Heart right ventricle (tissue), 16 donors: ENCODE measurements around the gene ERN1. TPM values are rescaled to one million over a fixed set of nuclear protein-coding genes. Genes with fewer than 3 reads are reported as not detected.

Experiments
- ATAC-seq, 8 donors: fragments of 200-7000 bp; cut with Tn5 transposase; one replicate each; pipeline ENCODE4 v1.9.1; 2020; ENCODE audit warnings: mild to moderate bottlenecking in 8 of 8, moderate library complexity in 8 of 8, moderate number of reproducible peaks in 1 of 8
- DNase-seq, 2 donors: peaks; one replicate each; pipeline ENCODE4 v3.0.0-alpha.2; 2020
- H3K27ac ChIP-seq, 10 donors: fragments of 200-600 bp; sonication (generic) in 2 of 10; one replicate each; pipeline versions ENCODE4 v1.5.0 to v1.8.0; 2020 to 2022; ENCODE audit warnings: mild to moderate bottlenecking in 3 of 10
- H3K27me3 ChIP-seq, 7 donors: fragments of 200-600 bp; one replicate each; pipeline ENCODE4 v1.8.0; 2021 to 2022; ENCODE audit warnings: mild to moderate bottlenecking in 2 of 7
- H3K36me3 ChIP-seq, 9 donors: fragments of 200-600 bp; sonication (generic) in 1 of 9; one replicate each; pipeline versions ENCODE4 v1.5.0 to v1.8.0; 2020 to 2022; ENCODE audit warnings: mild to moderate bottlenecking in 2 of 9
- H3K4me1 ChIP-seq, 9 donors: fragments of 200-600 bp; sonication (generic) in 1 of 9; one replicate each; pipeline versions ENCODE4 v1.5.0 to v1.8.0; 2020 to 2022; ENCODE audit warnings: mild to moderate bottlenecking in 4 of 9
- H3K4me3 ChIP-seq, 10 donors: fragments of 200-600 bp; sonication (generic) in 2 of 10; one replicate each; pipeline versions ENCODE4 v1.5.0 to v1.8.0; 2020 to 2022; ENCODE audit warnings: mild to moderate bottlenecking in 7 of 10, moderate library complexity in 2 of 10
- H3K9me3 ChIP-seq, 11 donors: fragments of 200-600 bp in 10 of 11; sonication (generic) in 2 of 11; one replicate each; pipeline versions ENCODE4 v1.5.0 to v1.8.0; 2013 to 2022; ENCODE audit warnings: mild to moderate bottlenecking in 2 of 11, control low read depth in 1 of 11, moderate library complexity in 1 of 11
- CTCF ChIP-seq, 9 donors: fragments of 200-600 bp; sonication (generic) in 2 of 9; IDR thresholded peaks; one replicate each; pipeline versions ENCODE4 v1.5.0 to v1.8.0; 2021 to 2022; ENCODE audit warnings: antibody characterized with exemption in 9 of 9, mild to moderate bottlenecking in 5 of 9, moderate library complexity in 1 of 9
- WGBS, 2 donors: extraction: QIAGEN DNeasy Blood & Tissue Kit; methylation state at CpG; one replicate each; pipeline ENCODE4 v1.1.7; 2013; ENCODE audit warnings: inconsistent platforms in 1 of 2; 5-methylcytosine and 5-hydroxymethylcytosine counted together
- intact Hi-C, 10 donors: fragments of 100-400 bp; cut with DNase I; formaldehyde crosslinking; loops; one replicate each; pipeline versions ENCODE4 v1.11.1 to v1.14.2; 2022
- polyA plus RNA-seq, 2 donors: library from polyadenylated mRNA; stranded (reverse); fragments of 200-250 nt; gene quantifications; one replicate each; pipeline ENCODE4 v1.2.3, GENCODE V29; 2013
- total RNA-seq, 10 donors: library from RNA; stranded (reverse); fragmentation: NEBNext Ultra II Directional in 3 of 10; extraction: Animal tissue kit (Norgen Biotek cat#: 25700) in 3 of 10; gene quantifications; one replicate each; pipeline versions ENCODE4 v1.2.1 to v1.2.4, GENCODE V29; 2021 to 2023
- donor health status: Arrhythmogenic right ventricular cardiomyopathy.
- donor health status: ischemic (EF 13 %, LVEDD 7.1; RV severe dilation, severe dysfunction).
- donor health status: healthy with polysubstance abuse.
- donor health status: DM: no; HTN: yes; CAD: no.
- donor health status: DM: no; HTN: no; CAD: no.
- donor health status: ischemic (EF 25% LVEDD 6.9; RV normal size, moderate dysfunction).
- donor health status: ischemic (EF 25% LVEDD 5.7; RV mildly dilated, moderate dysfunction).
- donor health status: healthy.
- donor health status: DM: yes; HTN: yes; CAD: no.
- donor health status: Ischemic cardiomyopathy.
- donor health status: ischemic (EF 35%, LVEDD 5.7; RV mildly dilated, moderate dysfunction).
- donor health status: nonischemic (EF 11% LVEDD 7.7; RV severe dilation, severe dysfunction).
- donor health status: DM: yes; HTN: yes; CAD: no.
- donor health status: PGD.
- donor health status: ischemic (EF 29% LVEDD 5.4; RV normal size, mild dysfunction).
- donor health status: nonischemic (EF 23%, LVEDD 6.1; RV moderate dilation, normal function).

Gene ERN1
- total and polyA plus RNA-seq, 12 donors: 2.2 to 16.6 (median 7.1) TPM

DNA sequence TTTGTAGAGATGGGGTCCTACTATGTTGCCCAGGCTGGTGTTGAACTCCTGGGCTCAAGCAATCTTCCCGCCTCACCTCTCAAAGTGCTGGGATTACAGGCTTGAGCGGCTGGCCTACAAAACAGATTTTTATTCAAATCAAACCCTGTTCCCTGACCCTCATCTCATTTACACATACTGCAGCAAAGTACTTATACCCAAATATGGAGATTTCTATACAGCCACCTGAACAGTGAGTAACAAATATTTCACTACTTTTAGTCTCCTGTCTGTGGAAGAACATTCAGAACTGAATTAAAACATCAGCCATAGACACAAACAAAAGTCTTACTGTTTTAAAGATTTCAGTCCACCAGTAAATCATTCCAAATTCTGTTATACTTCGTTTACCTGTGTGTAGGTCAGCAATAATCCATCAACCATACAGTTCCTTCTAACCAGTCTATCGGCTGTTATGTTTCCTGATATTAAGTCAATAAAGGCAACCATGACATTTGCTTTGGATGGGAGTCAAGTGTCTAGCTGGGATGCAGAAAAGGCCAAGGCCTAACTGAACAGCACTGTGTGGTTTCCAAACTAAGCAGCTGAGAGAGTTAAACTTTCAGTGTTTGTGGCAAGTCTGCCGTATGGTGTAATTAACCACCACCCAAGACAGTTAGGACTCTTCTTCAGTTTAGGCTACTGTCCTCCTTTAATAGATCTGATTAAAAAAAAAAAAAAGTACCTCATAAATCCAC lies 22.3 kb downstream of the ERN1 start:
- ATAC-seq (no peak), DNase-seq (no peak)
- no peaks in the 10 kb centered on the region for H3K9me3 ChIP-seq
- H3K4me1 ChIP-seq: peaks cover 0 to 31% (median 5%) of the 10 kb centered on the region in 9 donors
- no peaks in the 10 kb centered on the region for H3K27me3 ChIP-seq
- intact Hi-C loops: no loop called here
- no peak overlapping the region for H3K27ac ChIP-seq
- H3K36me3 ChIP-seq: peaks cover 0 to 4% (median 0%) of the 10 kb centered on the region in 9 donors
- no peak overlapping the region for H3K4me3 ChIP-seq
- no peak for TF ChIP-seq CTCF (IDR thresholded peaks at IDR 0.05)
- 77 to 86% methylated on average over 5 of the region's 5 CpGs for WGBS, 2 donors

DNA sequence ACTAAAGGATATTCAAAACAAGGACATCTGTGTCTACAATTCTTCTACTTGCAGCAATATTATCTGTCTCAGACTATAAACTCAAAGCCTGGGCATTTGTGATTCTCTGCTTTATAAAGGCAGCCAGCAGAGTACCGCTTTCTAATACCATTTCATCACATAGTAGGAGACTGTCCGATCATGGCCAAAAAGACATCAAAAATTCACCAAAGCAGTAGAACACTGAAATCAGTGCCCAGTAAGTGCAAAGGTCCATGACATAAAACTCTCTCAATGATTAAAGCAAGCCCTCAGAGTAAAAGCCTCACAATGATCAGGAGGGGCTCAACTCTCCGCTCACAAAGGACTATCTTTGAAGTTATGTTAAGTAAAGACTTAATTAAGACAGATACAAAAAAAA lies 23.0 kb downstream of the ERN1 start:
- WGBS, 2 donors: 92 to 93% methylated on average over 3 of the region's 3 CpGs

DNA sequence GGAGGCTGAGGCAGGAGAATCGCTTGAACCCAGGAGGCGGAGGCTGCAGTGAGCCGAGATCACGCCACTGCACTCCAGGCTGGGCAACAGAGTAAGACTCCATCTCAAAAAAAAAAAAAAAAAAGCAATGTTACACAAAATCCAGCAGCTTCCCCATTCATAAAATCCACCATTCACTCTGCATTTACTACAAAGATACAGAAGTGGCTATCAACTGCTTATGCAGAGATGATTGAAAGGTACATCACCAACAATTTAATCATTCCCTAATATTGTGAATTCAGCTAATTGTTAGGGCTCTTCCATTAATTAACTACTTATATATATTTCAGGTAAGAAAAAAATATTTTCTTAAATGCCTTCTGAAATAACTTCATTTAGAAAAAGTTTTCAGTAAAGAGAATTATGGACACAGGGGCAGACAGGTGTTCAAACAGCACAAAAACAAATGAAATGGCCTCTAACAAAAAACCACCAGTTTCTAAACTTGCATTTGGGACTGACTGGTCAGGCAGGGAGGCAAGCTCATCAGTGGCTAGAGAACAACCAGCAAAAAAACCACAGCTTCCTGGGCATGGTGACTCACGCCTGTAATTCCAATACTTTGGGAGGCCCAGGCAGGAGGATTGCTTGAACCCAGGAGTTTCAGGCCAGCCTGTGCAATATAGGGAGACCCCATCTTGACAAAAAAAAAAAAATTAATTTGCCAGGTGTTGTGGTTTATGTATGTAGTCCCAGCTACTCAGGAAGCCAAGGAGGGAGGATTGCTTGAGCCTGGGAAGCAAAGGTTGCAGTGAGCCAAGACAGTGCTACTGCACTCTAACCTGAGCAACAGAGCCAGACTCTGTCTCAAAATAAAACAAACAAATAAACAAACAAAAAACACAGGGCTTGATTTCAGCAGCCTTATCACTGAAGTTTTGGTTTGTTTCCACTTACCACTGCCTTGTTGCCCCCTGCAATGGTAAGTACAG lies 26.3 kb downstream of the ERN1 start:
- Histone ChIP-seq H3K4me1 (peaks cover 0 to 27% (median 5%) of the 10 kb centered on the region in 9 donors), H3K9me3 (no peaks in the 10 kb centered on the region), H3K27me3 (no peaks in the 10 kb centered on the region), H3K36me3 (peaks cover 0 to 11% (median 0%) of the 10 kb centered on the region in 9 donors), H3K4me3 (no peak overlapping the region), H3K27ac (no peak overlapping the region)
- 93 to 97% methylated on average over 5 of the region's 5 CpGs for WGBS, 2 donors
- no peak for ATAC-seq
- no peak for DNase-seq
- intact Hi-C loops: no loop called here
- no peak for TF ChIP-seq CTCF (IDR thresholded peaks at IDR 0.05)

More for the DNA sequence above, 23.0 kb downstream of the ERN1 start:
- H3K9me3 ChIP-seq: no peaks in the 10 kb centered on the region
- no peak overlapping the region for H3K4me3 ChIP-seq
- intact Hi-C loops: no loop called here
- peaks cover 0 to 27% (median 5%) of the 10 kb centered on the region in 9 donors for H3K4me1 ChIP-seq
- no peak overlapping the region for H3K27ac ChIP-seq
- H3K36me3 ChIP-seq: peaks cover 0 to 6% (median 0%) of the 10 kb centered on the region in 9 donors
- no peak for TF ChIP-seq CTCF (IDR thresholded peaks at IDR 0.05)
- ATAC-seq: no peak
- no peaks in the 10 kb centered on the region for H3K27me3 ChIP-seq
- DNase-seq: no peak

DNA sequence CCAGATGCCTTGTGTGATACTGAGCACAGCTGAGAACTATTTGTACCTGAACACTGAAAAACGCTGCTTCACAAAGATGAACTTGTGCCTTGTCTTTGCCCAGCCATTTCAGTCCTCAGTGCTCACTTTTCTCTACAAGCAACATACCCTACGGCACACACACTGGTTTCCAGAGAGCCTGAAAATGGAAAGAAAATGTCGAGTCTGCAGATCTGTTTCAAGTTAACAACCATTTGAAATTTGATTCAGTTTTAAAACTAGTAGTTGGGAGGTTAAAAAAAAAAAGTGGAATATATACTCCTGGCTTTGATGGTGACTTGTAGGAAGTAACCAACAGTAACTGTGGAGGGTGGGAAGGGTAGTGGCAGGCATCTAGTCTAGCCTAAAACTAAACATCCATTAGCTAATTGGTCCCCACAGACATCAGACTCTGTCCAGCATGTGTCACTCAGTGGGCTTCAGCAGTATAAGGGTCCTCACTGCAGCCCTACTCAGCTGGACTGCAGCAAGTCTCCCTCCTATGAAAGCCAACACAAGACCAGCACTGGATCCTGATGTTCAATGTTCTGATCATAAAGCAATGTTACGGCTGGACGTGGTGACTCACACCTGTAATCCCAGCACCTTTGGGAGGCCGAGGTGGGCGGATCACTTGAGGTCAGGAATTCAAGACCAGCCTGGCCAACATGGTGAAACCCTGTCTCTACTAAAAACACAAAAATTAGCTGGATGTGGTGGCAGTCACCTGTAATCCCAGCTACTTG lies 27.1 kb downstream of the ERN1 start:
- peaks cover 0 to 16% (median 0%) of the 10 kb centered on the region in 9 donors for H3K36me3 ChIP-seq
- H3K4me1 ChIP-seq: peaks cover 0 to 30% (median 5%) of the 10 kb centered on the region in 9 donors
- H3K9me3 ChIP-seq: no peaks in the 10 kb centered on the region
- H3K27me3 ChIP-seq: no peaks in the 10 kb centered on the region
- ATAC-seq (no peak), DNase-seq (no peak)
- no peak for TF ChIP-seq CTCF (IDR thresholded peaks at IDR 0.05)
- H3K27ac ChIP-seq: no peak overlapping the region
- H3K4me3 ChIP-seq: no peak overlapping the region
- intact Hi-C loops: no loop called here
- WGBS, 2 donors: 92 to 96% methylated on average over 7 of the region's 7 CpGs
